Astrocyte (in vitro differentiated cells and primary cell): ENCODE results near the gene MDFIC. TPM values are rescaled to one million over a fixed set of nuclear protein-coding genes. Genes with fewer than 3 reads are reported as not detected.

Experiments
- DNase-seq: peaks from one replicate; pipeline ENCODE4 v3.0.0-alpha.2; 2010; ENCODE audit warnings: low read depth
- FAIRE-seq: peaks from 2 replicates; lab custom pipeline; 2011; peaks lifted over from hg19 to GRCh38; lab: Jason Lieb, UNC
- H2AFZ ChIP-seq: 2 replicates; pipeline ENCODE4 v1.6.0; 2012; ENCODE audit warnings: low read depth, low read length, inconsistent platforms
- H3K27ac ChIP-seq: 2 replicates; pipeline ENCODE4 v1.5.1; 2011; ENCODE audit warnings: low read depth, low read length, inconsistent platforms
- H3K27me3 ChIP-seq: 2 replicates; pipeline ENCODE4 v1.6.0; 2011; ENCODE audit warnings: low read length, inconsistent platforms; ENCODE audit not compliant: insufficient read depth
- H3K36me3 ChIP-seq: 2 replicates; pipeline ENCODE4 v1.5.1; 2011; ENCODE audit warnings: low read length, inconsistent platforms; ENCODE audit not compliant: insufficient read depth
- H3K4me1 ChIP-seq: 2 replicates; pipeline ENCODE4 v1.5.1; 2011; ENCODE audit warnings: low read length, inconsistent platforms; ENCODE audit not compliant: insufficient read depth
- H3K4me2 ChIP-seq: 2 replicates; pipeline ENCODE4 v1.6.0; 2012; ENCODE audit warnings: low read length, inconsistent platforms
- H3K4me3 ChIP-seq: 2 replicates; pipeline ENCODE4 v1.5.1; 2011; ENCODE audit warnings: low read depth, mild to moderate bottlenecking, low read length, inconsistent platforms; ENCODE audit not compliant: insufficient read depth
- H3K79me2 ChIP-seq: 2 replicates; pipeline ENCODE4 v1.6.0; 2012; ENCODE audit warnings: mild to moderate bottlenecking, low read length, inconsistent platforms; ENCODE audit not compliant: insufficient read depth
- H3K9ac ChIP-seq: 2 replicates; pipeline ENCODE4 v1.6.0; 2012; ENCODE audit warnings: mild to moderate bottlenecking, low read length, inconsistent platforms
- H3K9me3 ChIP-seq: 2 replicates; pipeline ENCODE4 v1.5.1; 2012; ENCODE audit warnings: low read depth, mild to moderate bottlenecking, low read length, inconsistent platforms; ENCODE audit not compliant: insufficient read depth
- H4K20me1 ChIP-seq: 2 replicates; pipeline ENCODE4 v1.6.0; 2012; ENCODE audit warnings: low read length, inconsistent platforms; ENCODE audit not compliant: insufficient read depth
- H3K27ac Mint-ChIP-seq: one replicate; pipeline ENCODE4 v1.8.0; 2021; ENCODE audit warnings: mild to moderate bottlenecking, mixed read lengths; ENCODE audit not compliant: unreplicated experiment
- H3K27me3 Mint-ChIP-seq: one replicate; pipeline ENCODE4 v1.8.0; 2021; ENCODE audit warnings: low read depth, mixed read lengths; ENCODE audit not compliant: unreplicated experiment
- H3K36me3 Mint-ChIP-seq: one replicate; pipeline ENCODE4 v1.8.0; 2021; ENCODE audit warnings: low read depth, mixed read lengths; ENCODE audit not compliant: unreplicated experiment
- H3K4me1 Mint-ChIP-seq: one replicate; pipeline ENCODE4 v1.8.0; 2021; ENCODE audit warnings: low read depth, mixed read lengths; ENCODE audit not compliant: unreplicated experiment
- H3K4me3 Mint-ChIP-seq: one replicate; pipeline ENCODE4 v1.8.0; 2021; ENCODE audit warnings: mild to moderate bottlenecking, moderate library complexity, mixed read lengths; ENCODE audit not compliant: unreplicated experiment
- H3K9me3 Mint-ChIP-seq: one replicate; pipeline ENCODE4 v1.8.0; 2021; ENCODE audit warnings: mild to moderate bottlenecking, mixed read lengths; ENCODE audit not compliant: unreplicated experiment
- EZH2 ChIP-seq: IDR thresholded peaks from 2 replicates; pipeline ENCODE4 v1.6.1; 2012; ENCODE audit warnings: mild to moderate bottlenecking, low read length, inconsistent platforms; ENCODE audit not compliant: insufficient read depth
- total RNA-seq: library from RNA; stranded (reverse); gene quantifications from 2 replicates; pipeline ENCODE4 v1.2.1, GENCODE V29; 2021
- TF ChIP-seq, protein P1 (sequence below): IDR thresholded peaks from 2 replicates; pipeline ENCODE4 v1.5.1; 2011; ENCODE audit warnings: low read depth, mild to moderate bottlenecking, inconsistent platforms, low read length, moderate library complexity; ENCODE audit not compliant: insufficient read depth

MDFIC gene
- total RNA-seq, 1 donor from 2014 or later: 20.3 TPM

DNA sequence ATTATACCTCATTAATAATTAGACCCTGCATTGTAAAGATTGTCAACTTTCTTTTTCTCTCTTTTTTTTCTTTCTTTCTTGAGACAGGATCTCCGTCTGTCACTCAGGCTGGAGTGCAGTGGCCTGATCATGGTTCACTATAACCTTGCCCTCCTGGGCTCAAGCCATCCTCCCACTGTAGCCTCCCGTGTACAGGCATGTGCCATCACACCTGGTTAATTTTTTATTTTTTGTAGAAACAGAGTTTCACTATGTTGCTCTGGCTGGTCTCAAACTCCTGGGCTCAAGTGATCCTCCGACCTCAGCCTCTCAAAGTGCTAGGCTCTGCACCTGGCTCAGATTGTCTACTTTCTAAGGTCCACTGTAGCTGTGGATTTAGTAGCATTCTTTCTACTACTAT lies 50.7 kb downstream of the MDFIC start:
- Histone ChIP-seq H3K4me1 (peaks cover 4% of the 10 kb centered on the region), H3K27me3 (no peaks in the 10 kb centered on the region), H3K27ac (no peak overlapping the region), H3K36me3 (no peaks in the 10 kb centered on the region), H3K79me2 (peaks cover 10% of the 10 kb centered on the region), H4K20me1 (peaks cover 8% of the 10 kb centered on the region), H3K4me2 (no peak overlapping the region), H3K4me3 (no peak overlapping the region), H3K9ac (no peak overlapping the region), H2AFZ (no peak overlapping the region), H3K9me3 (no peaks in the 10 kb centered on the region)
- FAIRE-seq (no peak), DNase-seq (no peak)
- TF ChIP-seq EZH2: no peak
- TF ChIP-seq, protein P1, sequence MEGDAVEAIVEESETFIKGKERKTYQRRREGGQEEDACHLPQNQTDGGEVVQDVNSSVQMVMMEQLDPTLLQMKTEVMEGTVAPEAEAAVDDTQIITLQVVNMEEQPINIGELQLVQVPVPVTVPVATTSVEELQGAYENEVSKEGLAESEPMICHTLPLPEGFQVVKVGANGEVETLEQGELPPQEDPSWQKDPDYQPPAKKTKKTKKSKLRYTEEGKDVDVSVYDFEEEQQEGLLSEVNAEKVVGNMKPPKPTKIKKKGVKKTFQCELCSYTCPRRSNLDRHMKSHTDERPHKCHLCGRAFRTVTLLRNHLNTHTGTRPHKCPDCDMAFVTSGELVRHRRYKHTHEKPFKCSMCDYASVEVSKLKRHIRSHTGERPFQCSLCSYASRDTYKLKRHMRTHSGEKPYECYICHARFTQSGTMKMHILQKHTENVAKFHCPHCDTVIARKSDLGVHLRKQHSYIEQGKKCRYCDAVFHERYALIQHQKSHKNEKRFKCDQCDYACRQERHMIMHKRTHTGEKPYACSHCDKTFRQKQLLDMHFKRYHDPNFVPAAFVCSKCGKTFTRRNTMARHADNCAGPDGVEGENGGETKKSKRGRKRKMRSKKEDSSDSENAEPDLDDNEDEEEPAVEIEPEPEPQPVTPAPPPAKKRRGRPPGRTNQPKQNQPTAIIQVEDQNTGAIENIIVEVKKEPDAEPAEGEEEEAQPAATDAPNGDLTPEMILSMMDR: no peak
- no peak overlapping the region for H3K27ac Mint-ChIP-seq
- H3K9me3 Mint-ChIP-seq: no peaks in the 10 kb centered on the region
- no peak overlapping the region for H3K4me3 Mint-ChIP-seq
- H3K4me1 Mint-ChIP-seq: peaks cover 7% of the 10 kb centered on the region
- H3K36me3 Mint-ChIP-seq: no peaks in the 10 kb centered on the region
- H3K27me3 Mint-ChIP-seq: no peaks in the 10 kb centered on the region

DNA sequence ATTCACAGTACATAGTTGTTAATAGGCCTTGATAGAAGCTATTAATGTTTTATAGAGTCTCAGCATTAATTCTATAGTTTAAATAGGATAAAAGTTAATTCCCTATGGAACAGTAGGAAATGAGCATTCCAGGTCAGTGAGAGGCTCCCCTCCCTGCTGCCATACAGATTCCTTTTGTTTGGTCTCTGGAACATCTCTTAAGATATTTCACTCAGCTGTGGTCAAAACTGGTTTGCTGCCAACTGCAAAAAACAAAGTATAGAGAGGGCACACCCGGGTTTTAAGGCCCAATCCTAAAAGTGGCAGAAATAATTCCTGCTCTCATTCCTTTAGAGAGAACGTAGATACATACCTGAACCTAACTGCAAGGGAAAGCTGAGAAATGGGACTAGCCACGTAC lies 51.3 kb downstream of the MDFIC start:
- no peak for FAIRE-seq
- no peak overlapping the region for H3K27ac ChIP-seq

DNA sequence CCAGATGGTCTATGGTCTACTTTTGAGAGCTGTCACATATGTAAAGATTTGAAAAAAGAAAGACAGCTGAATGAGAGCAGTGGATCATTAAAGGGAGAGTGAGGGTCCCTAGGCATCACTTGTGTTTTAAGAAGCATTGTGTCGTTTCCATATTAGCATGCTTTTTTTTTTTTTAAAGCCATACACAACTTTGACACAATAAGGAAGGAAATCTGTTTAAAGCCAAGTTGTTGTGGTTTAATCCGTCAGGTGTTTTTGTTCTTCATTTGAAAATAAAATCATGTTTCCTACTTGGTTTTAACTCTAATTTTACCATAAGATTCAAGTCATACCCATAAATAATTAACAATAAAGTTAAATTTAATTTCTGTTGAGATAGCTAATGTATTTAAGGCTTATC lies 53.5 kb downstream of the MDFIC start:
- Histone ChIP-seq H2AFZ (no peak overlapping the region), H3K79me2 (peaks cover 6% of the 10 kb centered on the region), H3K27ac (no peak overlapping the region), H3K36me3 (no peaks in the 10 kb centered on the region), H3K9ac (no peak overlapping the region), H3K4me3 (no peak overlapping the region), H3K9me3 (no peaks in the 10 kb centered on the region), H3K4me2 (no peak overlapping the region), H3K4me1 (peaks cover 7% of the 10 kb centered on the region), H4K20me1 (peaks cover 3% of the 10 kb centered on the region), H3K27me3 (no peaks in the 10 kb centered on the region)
- FAIRE-seq (no peak), DNase-seq (no peak)
- Mint-ChIP-seq H3K27me3 (no peaks in the 10 kb centered on the region), H3K27ac (no peak overlapping the region), H3K4me1 (peaks cover 11% of the 10 kb centered on the region), H3K9me3 (no peaks in the 10 kb centered on the region), H3K4me3 (no peak overlapping the region), H3K36me3 (no peaks in the 10 kb centered on the region)
- TF ChIP-seq EZH2: no peak
- TF ChIP-seq, protein P1: no peak

More for the DNA sequence above, 51.3 kb downstream of the MDFIC start:
- H3K79me2 ChIP-seq: peaks cover 10% of the 10 kb centered on the region
- H3K27me3 ChIP-seq: no peaks in the 10 kb centered on the region
- Mint-ChIP-seq H3K4me3 (no peak overlapping the region), H3K27ac (no peak overlapping the region), H3K4me1 (peaks cover 7% of the 10 kb centered on the region), H3K9me3 (no peaks in the 10 kb centered on the region), H3K27me3 (no peaks in the 10 kb centered on the region), H3K36me3 (no peaks in the 10 kb centered on the region)
- DNase-seq: peak; percentile 58
- peaks cover 4% of the 10 kb centered on the region for H3K4me1 ChIP-seq
- H3K9ac ChIP-seq: no peak overlapping the region
- no peak overlapping the region for H2AFZ ChIP-seq
- peaks cover 7% of the 10 kb centered on the region for H4K20me1 ChIP-seq
- no peaks in the 10 kb centered on the region for H3K9me3 ChIP-seq
- H3K4me2 ChIP-seq: no peak overlapping the region
- no peaks in the 10 kb centered on the region for H3K36me3 ChIP-seq
- TF ChIP-seq, protein P1: no peak
- TF ChIP-seq EZH2: no peak
- H3K4me3 ChIP-seq: no peak overlapping the region
